HepG2 (cell line): ENCODE results near the gene PPFIA2. TPM values are rescaled to one million over a fixed set of nuclear protein-coding genes. Genes with fewer than 3 reads are reported as not detected.

Experiments used
- ATAC-seq: fragments of 200-7000 bp; cut with Tn5 transposase; 3 replicates; pipeline ENCODE4 v1.9.1; 2020; ENCODE audit warnings: mild to moderate bottlenecking, moderate library complexity
- BruUV-seq: library from RNA; stranded (reverse); fragments of 400-500 nt; replicated peaks from 2 replicates; lab custom pipeline; 2021; lab: Mats Ljungman, UMichigan
- CTCF ChIA-PET: fragments of 300-600 bp; formaldehyde crosslinking; extraction: SDS; loops from one replicate; lab custom pipeline; 2021; ENCODE audit warnings: low total read pairs, inconsistent platforms, low intra/inter-chr PET ratio; lab: Yijun Ruan, JAX
- POLR2A ChIA-PET: fragments of 350-600 bp; sonication (Branson Sonifier 250); formaldehyde crosslinking; loops from one replicate; lab custom pipeline; 2020; ENCODE audit warnings: antibody characterized with exemption, inconsistent platforms; lab: Yijun Ruan, JAX
- DNase-seq: peaks from one replicate; pipeline ENCODE4 v3.0.0-alpha.2; 2015; ENCODE audit warnings: low spot score
- FAIRE-seq: peaks from 3 replicates; lab custom pipeline; 2011; peaks lifted over from hg19 to GRCh38; lab: Jason Lieb, UNC
- H2AFZ ChIP-seq: one replicate; pipeline ENCODE4 v1.6.1; 2011; ENCODE audit warnings: low read length, inconsistent platforms
- H3K27ac ChIP-seq: fragments of 300-600 bp; 3 replicates; pipeline ENCODE4 v1.8.0; 2011; ENCODE audit warnings: mixed run types, mild to moderate bottlenecking, mixed read lengths, low read length, inconsistent platforms; ENCODE audit not compliant: insufficient read depth; ENCODE audit errors: extremely low read length
- H3K27me3 ChIP-seq, 2 experiments: fragments of 200-600 bp in 1 of 2; 2 replicates in 1 of 2; 3 replicates in 1 of 2; pipeline versions ENCODE4 v1.6.0 to v1.8.0; 2011; ENCODE audit warnings: low read length in 2 of 2, mild to moderate bottlenecking in 2 of 2, moderate library complexity in 2 of 2, inconsistent platforms in 1 of 2; ENCODE audit not compliant: insufficient read depth in 2 of 2, control insufficient read depth in 1 of 2
- H3K36me3 ChIP-seq, 2 experiments: fragments of 200-600 bp in 1 of 2; replicated peaks in 1 of 2; 2 replicates in 1 of 2; 3 replicates in 1 of 2; pipeline versions ENCODE4 v1.5.1 to v1.8.0; 2011; ENCODE audit warnings: low read length in 2 of 2, inconsistent platforms in 1 of 2; ENCODE audit not compliant: insufficient read depth in 2 of 2, control insufficient read depth in 1 of 2
- H3K4me1 ChIP-seq: 2 replicates; pipeline ENCODE4 v1.5.1; 2012; ENCODE audit warnings: low read length, inconsistent platforms; ENCODE audit not compliant: insufficient read depth
- H3K4me2 ChIP-seq: 2 replicates; pipeline ENCODE4 v1.6.0; 2011; ENCODE audit warnings: low read depth, low read length, inconsistent platforms
- H3K4me3 ChIP-seq, 3 experiments: fragments of 200-600 bp in 1 of 3; sonication (generic), shearing (Covaris generic) in 1 of 3; replicated peaks in 1 of 3; 2 replicates each; pipeline ENCODE4 v1.5.1; 2011 to 2016; ENCODE audit warnings: low read length in 3 of 3, inconsistent platforms in 2 of 3, low read depth in 2 of 3, mild to moderate bottlenecking in 2 of 3, control low read depth in 1 of 3, mixed read lengths in 1 of 3; ENCODE audit not compliant: insufficient read depth in 1 of 3
- H3K79me2 ChIP-seq: one replicate; pipeline ENCODE4 v1.6.1; 2011; ENCODE audit warnings: low read length, inconsistent platforms; ENCODE audit not compliant: insufficient read depth
- H3K9ac ChIP-seq: 2 replicates; pipeline ENCODE4 v1.6.0; 2011; ENCODE audit warnings: mild to moderate bottlenecking, low read depth, low read length, inconsistent platforms; ENCODE audit not compliant: insufficient read depth
- H3K9me3 ChIP-seq: 2 replicates; pipeline ENCODE4 v1.5.1; 2012; ENCODE audit warnings: mild to moderate bottlenecking, low read length
- H4K20me1 ChIP-seq: 2 replicates; pipeline ENCODE4 v1.6.0; 2011; ENCODE audit warnings: inconsistent platforms, mild to moderate bottlenecking, low read length, moderate library complexity; ENCODE audit not compliant: insufficient read depth
- GMEB2 ChIP-seq: IDR thresholded peaks from 2 replicates; pipeline ENCODE4 v1.6.1; 2016; ENCODE audit warnings: missing biosample characterization, missing genetic modification reagents, low read depth
- HBP1 ChIP-seq: IDR thresholded peaks from 2 replicates; pipeline ENCODE4 v1.6.1; 2016; ENCODE audit warnings: low read depth, control low read depth
- HNF4A ChIP-seq: sonication (generic); formaldehyde crosslinking; IDR thresholded peaks from 2 replicates; pipeline ENCODE4 v1.4.0; 2020; ENCODE audit warnings: missing genetic modification reagents
- NAIF1 ChIP-seq: sonication (generic); formaldehyde crosslinking; IDR thresholded peaks from 2 replicates; pipeline ENCODE4 v1.5.0; 2020; ENCODE audit warnings: mild to moderate bottlenecking, missing genetic modification reagents, borderline replicate concordance
- TOE1 ChIP-seq: sonication (generic); formaldehyde crosslinking; IDR thresholded peaks from 2 replicates; pipeline ENCODE4 v1.4.0; 2020; ENCODE audit warnings: mild to moderate bottlenecking, missing genetic modification reagents
- ZBTB44 ChIP-seq: sonication (generic); formaldehyde crosslinking; IDR thresholded peaks from 2 replicates; pipeline ENCODE4 v1.4.0; 2020; ENCODE audit warnings: missing genetic modification reagents
- ZC3H13 ChIP-seq: sonication (generic); formaldehyde crosslinking; IDR thresholded peaks from 2 replicates; pipeline ENCODE4 v1.8.1; 2023; ENCODE audit warnings: mild to moderate bottlenecking, missing genetic modification reagents, moderate library complexity
- ZNF225 ChIP-seq: sonication (generic); formaldehyde crosslinking; IDR thresholded peaks from 2 replicates; pipeline ENCODE4 v1.4.0; 2020; ENCODE audit warnings: mild to moderate bottlenecking, missing genetic modification reagents
- ZNF329 ChIP-seq: sonication (generic); formaldehyde crosslinking; IDR thresholded peaks from 2 replicates; pipeline ENCODE4 v1.9.0; 2021; ENCODE audit warnings: low read depth, mild to moderate bottlenecking, missing genetic modification reagents
- ZNF546 ChIP-seq: sonication (generic); formaldehyde crosslinking; conservative IDR thresholded peaks from 2 replicates; pipeline ENCODE4 v1.8.1; 2023; ENCODE audit warnings: mild to moderate bottlenecking, missing genetic modification reagents
- ZNF629 ChIP-seq: sonication (generic); formaldehyde crosslinking; conservative IDR thresholded peaks from 2 replicates; pipeline ENCODE4 v1.5.0; 2020; ENCODE audit warnings: missing genetic modification reagents
- ZNF766 ChIP-seq: sonication (generic); formaldehyde crosslinking; IDR thresholded peaks from 2 replicates; pipeline ENCODE4 v1.5.0; 2020; ENCODE audit warnings: missing genetic modification reagents, borderline replicate concordance
- ZNF775 ChIP-seq: sonication (generic); formaldehyde crosslinking; IDR thresholded peaks from 2 replicates; pipeline ENCODE4 v1.4.0; 2020; ENCODE audit warnings: missing genetic modification reagents, mild to moderate bottlenecking, moderate library complexity, borderline replicate concordance
- WGBS: methylation state at CpG from one replicate; pipeline ENCODE4 v1.1.6; 2017; ENCODE audit warnings: low lambda C conversion rate; 5-methylcytosine and 5-hydroxymethylcytosine counted together
- in situ Hi-C: cut with HindIII; loops from 2 replicates; pipeline ENCODE4 v1.10.0; 2017; ENCODE audit warnings: low pct_unique_long_range_greater_than_20kb; ENCODE audit not compliant: extremely low pct_ligation_motif_present
- intact Hi-C: fragments of 100-400 bp; cut with micrococcal nuclease; formaldehyde crosslinking; loops from one replicate; pipeline ENCODE4 v1.10.0; 2022; ENCODE audit not compliant: unreplicated experiment
- polyA plus RNA-seq, 8 experiments: library from polyadenylated mRNA; depleted of rRNA in 3 of 8; stranded (reverse) in 7 of 8; unstranded in 1 of 8; fragments of >200 nt; fragmentation: Illumina TruSeq in 4 of 8; extraction: Trizol in 4 of 8; gene quantifications; 2 replicates each; pipeline versions ENCODE4 v1.2.1 to v1.2.3, GENCODE V29; 2011 to 2016; ENCODE audit warnings: low read depth in 4 of 8, missing spikeins in 1 of 8, mixed read lengths in 1 of 8; ENCODE audit not compliant: insufficient read depth in 1 of 8
- total RNA-seq, 5 experiments: library from RNA; depleted of rRNA; stranded (reverse); fragments of >200 nt; fragmentation: Illumina TruSeq; extraction: Trizol; gene quantifications; 2 replicates each; pipeline ENCODE4 v1.2.3, GENCODE V29; 2016; ENCODE audit warnings: low read depth in 1 of 5

Gene PPFIA2
- total and polyA plus RNA-seq, 2 of the 13 experiments (the other 11 are each of a cell fraction or from before 2014, with no cell fraction given) = 0.05 TPM; not detected in 1

- H2AFZ ChIP-seq = no peak overlapping the region
- ChIA-PET POLR2A (no interaction called here), CTCF (no interaction called here)
- in situ Hi-C loops = no loop called here
- FAIRE-seq (no peak), ATAC-seq (no peak), DNase-seq (no peak)
- no peaks in the 10 kb centered on the region for H3K79me2 ChIP-seq
- no peaks in the 10 kb centered on the region for H3K4me1 ChIP-seq
- no peaks in the 10 kb centered on the region for H3K9me3 ChIP-seq
- no peaks in the 10 kb centered on the region for H3K27me3 ChIP-seq
- H3K4me2 ChIP-seq = no peak overlapping the region
- no peak for TF ChIP-seq ZNF766 (CRISPR knock-in tag)
- no peak for TF ChIP-seq TOE1 (CRISPR knock-in tag)
- no peak for TF ChIP-seq ZBTB44
- no peak for TF ChIP-seq ZNF775
- TF ChIP-seq HNF4A (CRISPR knock-in tag) = no peak
- no peak for TF ChIP-seq ZNF225 (CRISPR knock-in tag)
- no peak for TF ChIP-seq ZC3H13
- no peak for TF ChIP-seq NAIF1 (CRISPR knock-in tag)
- TF ChIP-seq HBP1 (CRISPR knock-in tag) = no peak
- TF ChIP-seq ZNF629 (CRISPR knock-in tag) = no peak
- no peak for TF ChIP-seq ZNF546 (CRISPR knock-in tag)
- TF ChIP-seq GMEB2 (CRISPR knock-in tag) = no peak
- no peak for TF ChIP-seq ZNF329
- H3K4me3 ChIP-seq = no peak overlapping the region
- H3K9ac ChIP-seq = no peak overlapping the region
- BruUV-seq = no TSS peak
- H4K20me1 ChIP-seq = no peaks in the 10 kb centered on the region
- 0% methylated on average over 2 of the region's 2 CpGs for WGBS
- H3K36me3 ChIP-seq = no peaks in the 10 kb centered on the region
- intact Hi-C loops = no loop called here
- no peak overlapping the region for H3K27ac ChIP-seq
Observed at GRCh38 chr12:81570234-81570633, 188.9 kb downstream of the PPFIA2 start.
